ENCODE measurements around the gene CLN5.

CLN5 gene

GRCh38 chr13:77016251-77016812 is 24.5 kb downstream of the CLN5 start:
- H3K27me3 ChIP-seq (ENCODE audit: insufficient read depth, low read depth, severe bottlenecking) = no peaks in the 10 kb centered on the region
- TF ChIP-seq, protein P1, sequence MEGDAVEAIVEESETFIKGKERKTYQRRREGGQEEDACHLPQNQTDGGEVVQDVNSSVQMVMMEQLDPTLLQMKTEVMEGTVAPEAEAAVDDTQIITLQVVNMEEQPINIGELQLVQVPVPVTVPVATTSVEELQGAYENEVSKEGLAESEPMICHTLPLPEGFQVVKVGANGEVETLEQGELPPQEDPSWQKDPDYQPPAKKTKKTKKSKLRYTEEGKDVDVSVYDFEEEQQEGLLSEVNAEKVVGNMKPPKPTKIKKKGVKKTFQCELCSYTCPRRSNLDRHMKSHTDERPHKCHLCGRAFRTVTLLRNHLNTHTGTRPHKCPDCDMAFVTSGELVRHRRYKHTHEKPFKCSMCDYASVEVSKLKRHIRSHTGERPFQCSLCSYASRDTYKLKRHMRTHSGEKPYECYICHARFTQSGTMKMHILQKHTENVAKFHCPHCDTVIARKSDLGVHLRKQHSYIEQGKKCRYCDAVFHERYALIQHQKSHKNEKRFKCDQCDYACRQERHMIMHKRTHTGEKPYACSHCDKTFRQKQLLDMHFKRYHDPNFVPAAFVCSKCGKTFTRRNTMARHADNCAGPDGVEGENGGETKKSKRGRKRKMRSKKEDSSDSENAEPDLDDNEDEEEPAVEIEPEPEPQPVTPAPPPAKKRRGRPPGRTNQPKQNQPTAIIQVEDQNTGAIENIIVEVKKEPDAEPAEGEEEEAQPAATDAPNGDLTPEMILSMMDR (IDR thresholded peaks at IDR 0.05; ENCODE audit: low read depth, low read length) = no peak
- peaks cover 25% of the 10 kb centered on the region for H3K36me3 ChIP-seq
- H3K27ac ChIP-seq = no peak overlapping the region
- H3K9me3 ChIP-seq (ENCODE audit: severe bottlenecking) = no peaks in the 10 kb centered on the region
- no peak for DNase-seq
- no peak overlapping the region for H3K4me3 ChIP-seq (ENCODE audit: low read depth, low read length)

GRCh38 chr13:77016888-77017623 is 25.2 kb downstream of the CLN5 start:
- peaks cover 25% of the 10 kb centered on the region for H3K36me3 ChIP-seq
- TF ChIP-seq, protein P1 (IDR thresholded peaks at IDR 0.05; ENCODE audit: low read depth, low read length) = no peak
- H3K27me3 ChIP-seq (ENCODE audit: insufficient read depth, low read depth, severe bottlenecking) = no peaks in the 10 kb centered on the region
- no peaks in the 10 kb centered on the region for H3K9me3 ChIP-seq (ENCODE audit: severe bottlenecking)
- no peak overlapping the region for H3K4me3 ChIP-seq (ENCODE audit: low read depth, low read length)
- H3K27ac ChIP-seq = no peak overlapping the region
- DNase-seq = no peak

GRCh38 chr13:77019756-77020155 is 27.9 kb downstream of the CLN5 start:
- TF ChIP-seq, protein P1 (IDR thresholded peaks at IDR 0.05; ENCODE audit: low read depth, low read length) = no peak
- no peaks in the 10 kb centered on the region for H3K27me3 ChIP-seq (ENCODE audit: insufficient read depth, low read depth, severe bottlenecking)
- no peak for DNase-seq
- no peaks in the 10 kb centered on the region for H3K9me3 ChIP-seq (ENCODE audit: severe bottlenecking)
- H3K27ac ChIP-seq = no peak overlapping the region
- no peak overlapping the region for H3K4me3 ChIP-seq (ENCODE audit: low read depth, low read length)
- H3K36me3 ChIP-seq = peaks cover 17% of the 10 kb centered on the region

DNA sequence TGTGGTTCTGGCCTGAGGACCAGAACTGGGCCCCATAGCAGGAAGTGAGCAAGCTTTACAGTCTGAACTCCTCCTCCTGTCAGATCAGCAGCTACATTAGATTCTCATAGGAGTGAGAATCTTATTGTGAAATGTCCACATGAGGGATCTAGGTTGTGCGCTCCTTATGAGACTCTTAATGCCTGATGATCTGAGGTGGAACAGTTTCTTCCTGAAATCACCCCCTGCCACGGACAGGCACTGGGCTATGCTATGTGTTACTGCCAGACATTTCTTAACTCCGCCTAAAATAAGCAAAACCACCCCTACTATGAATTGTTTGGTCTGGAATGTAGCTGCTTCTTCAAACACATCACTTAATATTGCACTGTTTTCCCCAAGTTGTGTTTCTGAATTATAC is 30.5 kb downstream of the CLN5 start:
- TF ChIP-seq, protein P1 (IDR thresholded peaks at IDR 0.05; ENCODE audit: low read depth, low read length) = no peak
- Histone ChIP-seq H3K27ac (no peak overlapping the region), H3K9me3 (ENCODE audit: severe bottlenecking) (no peaks in the 10 kb centered on the region), H3K36me3 (peaks cover 5% of the 10 kb centered on the region; the same call in 1 of the 2 replicates), H3K27me3 (ENCODE audit: insufficient read depth, low read depth, severe bottlenecking) (no peaks in the 10 kb centered on the region), H3K4me3 (ENCODE audit: low read depth, low read length) (no peak overlapping the region)
- no peak for DNase-seq

DNA sequence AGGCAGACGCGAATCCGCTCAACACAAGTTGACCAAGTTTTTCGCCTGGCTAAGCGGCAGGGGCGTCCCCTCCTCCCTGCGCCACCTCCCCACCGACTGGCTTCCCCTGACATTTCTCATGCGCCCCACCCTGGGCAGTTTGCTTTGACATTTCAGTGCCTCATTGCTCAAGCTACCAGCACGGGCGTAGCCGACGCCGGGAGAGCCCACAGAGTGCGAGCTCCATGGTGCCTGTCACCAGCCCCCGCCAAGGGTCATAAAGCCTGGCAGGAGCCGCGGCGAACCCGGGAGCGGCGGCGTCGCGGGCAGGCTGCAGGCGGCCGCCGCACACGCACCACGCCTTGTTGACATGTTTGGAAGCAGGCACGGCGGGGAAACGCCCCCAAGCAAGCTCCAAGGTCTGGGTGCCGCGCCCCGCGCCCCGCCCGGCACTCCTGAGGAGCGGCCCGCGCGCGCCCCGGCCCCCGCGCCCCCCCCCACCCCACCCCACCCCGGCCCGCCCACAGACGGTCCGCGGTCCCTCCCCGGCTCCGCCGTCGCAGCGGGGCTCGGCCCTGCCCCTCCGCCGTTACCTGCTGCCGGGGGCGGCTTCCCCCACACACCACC is 34.5 kb downstream of the CLN5 start:
- peak; percentile 41 for DNase-seq
- no peaks in the 10 kb centered on the region for H3K36me3 ChIP-seq
- peak overlapping the region; percentile 95 for H3K27ac ChIP-seq
- H3K9me3 ChIP-seq (ENCODE audit: severe bottlenecking) = no peaks in the 10 kb centered on the region
- no peaks in the 10 kb centered on the region for H3K27me3 ChIP-seq (ENCODE audit: insufficient read depth, low read depth, severe bottlenecking)
- TF ChIP-seq, protein P1 (IDR thresholded peaks at IDR 0.05; ENCODE audit: low read depth, low read length) = no peak
- peak overlapping the region; percentile 76 for H3K4me3 ChIP-seq (ENCODE audit: low read depth, low read length)
